Right atrium auricular region (tissue), 2 donors: ENCODE results near the gene CYP3A4. TPM values are rescaled to one million over a fixed set of nuclear protein-coding genes. Genes with fewer than 3 reads are reported as not detected.
"Not testable (repeated sequence)": the region's sequence is repeated elsewhere in the genome, so short reads cannot be mapped to it uniquely, and the experiment has no call there.

Experiments used
- DNase-seq: peaks from one replicate; pipeline ENCODE4 v3.0.0-alpha.2; 2019; ENCODE audit warnings: low spot score
- H3K27ac ChIP-seq, 2 donors: fragments of 200-600 bp; sonication (generic); 1 replicate in 1 of 2; 2 replicates in 1 of 2; pipeline ENCODE4 v1.5.1; 2016 to 2019
- H3K27me3 ChIP-seq, 2 donors: fragments of 200-600 bp; sonication (generic); one replicate each; pipeline versions ENCODE4 v1.5.1 to v1.6.0; 2017 to 2019
- H3K36me3 ChIP-seq: fragments of 200-600 bp; sonication (generic); one replicate; pipeline ENCODE4 v1.5.1; 2016
- H3K4me1 ChIP-seq, 2 donors: fragments of 200-600 bp; sonication (generic); one replicate each; pipeline versions ENCODE4 v1.5.1 to v1.6.0; 2017 to 2019
- H3K4me3 ChIP-seq, 2 donors: fragments of 200-600 bp; sonication (generic); 1 replicate in 1 of 2; 2 replicates in 1 of 2; pipeline ENCODE4 v1.5.1; 2017 to 2019; ENCODE audit warnings: mild to moderate bottlenecking in 1 of 2, moderate library complexity in 1 of 2
- H3K9me3 ChIP-seq, 2 donors: fragments of 200-600 bp; sonication (generic); one replicate each; pipeline ENCODE4 v1.5.1; 2019
- CTCF ChIP-seq, 2 donors: fragments of 200-600 bp; sonication (generic); IDR thresholded peaks; one replicate each; pipeline ENCODE4 v1.5.1; 2019; ENCODE audit warnings: antibody characterized with exemption in 2 of 2
- total RNA-seq, 2 donors: library from RNA; depleted of rRNA; stranded (reverse); fragments of >200 nt; gene quantifications; one replicate each; pipeline ENCODE4 v1.1.0, GENCODE V29; 2016

CYP3A4 gene
- total RNA-seq, 2 donors from 2014 or later: 0.43 TPM; not detected in 1

GRCh38 chr7:99752356-99752755 lies 31.6 kb downstream of the CYP3A4 start:
- H3K36me3 ChIP-seq: no peaks in the 10 kb centered on the region
- DNase-seq: no peak
- no peaks in the 10 kb centered on the region for H3K9me3 ChIP-seq
- H3K4me1 ChIP-seq: no peaks in the 10 kb centered on the region
- no peaks in the 10 kb centered on the region for H3K27me3 ChIP-seq
- TF ChIP-seq CTCF (IDR thresholded peaks at IDR 0.05): no peak
- no peak overlapping the region for H3K27ac ChIP-seq
- H3K4me3 ChIP-seq: no peak overlapping the region

- H3K9me3 ChIP-seq, H3K4me3 ChIP-seq, H3K27me3 ChIP-seq, DNase-seq, H3K4me1 ChIP-seq, H3K27ac ChIP-seq, H3K36me3 ChIP-seq: not testable (repeated sequence)
These were observed 32.5 kb downstream of the CYP3A4 start for GRCh38 chr7:99751322-99752052.

- no peak overlapping the region for H3K4me3 ChIP-seq
- H3K4me1 ChIP-seq: no peaks in the 10 kb centered on the region
- no peaks in the 10 kb centered on the region for H3K9me3 ChIP-seq
- TF ChIP-seq CTCF (IDR thresholded peaks at IDR 0.05): no peak
- H3K27me3 ChIP-seq: no peaks in the 10 kb centered on the region
- no peaks in the 10 kb centered on the region for H3K36me3 ChIP-seq
- no peak for DNase-seq
- no peak overlapping the region for H3K27ac ChIP-seq
These were observed 35.0 kb downstream of the CYP3A4 start for GRCh38 chr7:99748846-99749579.

- not testable (repeated sequence) for H3K27me3 ChIP-seq, H3K4me1 ChIP-seq, H3K27ac ChIP-seq, H3K4me3 ChIP-seq, H3K36me3 ChIP-seq, H3K9me3 ChIP-seq, DNase-seq
These were observed 37.1 kb downstream of the CYP3A4 start for GRCh38 chr7:99746915-99747314.

- not testable (repeated sequence) for H3K4me3 ChIP-seq, H3K27ac ChIP-seq, H3K36me3 ChIP-seq, H3K27me3 ChIP-seq, H3K9me3 ChIP-seq, H3K4me1 ChIP-seq, DNase-seq
These were observed 38.6 kb downstream of the CYP3A4 start for GRCh38 chr7:99745395-99745794.

GRCh38 chr7:99742737-99743394 lies 41.1 kb downstream of the CYP3A4 start:
- no peaks in the 10 kb centered on the region for H3K36me3 ChIP-seq
- no peaks in the 10 kb centered on the region for H3K4me1 ChIP-seq
- no peaks in the 10 kb centered on the region for H3K9me3 ChIP-seq
- no peaks in the 10 kb centered on the region for H3K27me3 ChIP-seq
- no peak overlapping the region for H3K27ac ChIP-seq
- H3K4me3 ChIP-seq: no peak overlapping the region
- DNase-seq: no peak
- TF ChIP-seq CTCF (IDR thresholded peaks at IDR 0.05): no peak

GRCh38 chr7:99741441-99741795 lies 42.6 kb downstream of the CYP3A4 start:
- Histone ChIP-seq H3K27ac (no peak overlapping the region), H3K36me3 (peaks cover 5% of the 10 kb centered on the region), H3K4me3 (no peak overlapping the region), H3K9me3 (no peaks in the 10 kb centered on the region), H3K27me3 (no peaks in the 10 kb centered on the region), H3K4me1 (no peaks in the 10 kb centered on the region)
- TF ChIP-seq CTCF (IDR thresholded peaks at IDR 0.05): no peak
- no peak for DNase-seq
